K562 (cell line): ENCODE measurements around the gene DNAH9. TPM values are rescaled to one million over a fixed set of nuclear protein-coding genes. Genes with fewer than 3 reads are reported as not detected.

Source experiments
- ATAC-seq: fragments of 200-7000 bp; cut with Tn5 transposase; 3 replicates; pipeline ENCODE4 v1.9.1; 2020; ENCODE audit warnings: moderate library complexity
- BruUV-seq: library from RNA; stranded (reverse); fragments of 400-500 nt; replicated peaks from 2 replicates; lab custom pipeline; 2021; lab: Mats Ljungman, UMichigan
- CTCF ChIA-PET: fragments of 300-600 bp; formaldehyde crosslinking; extraction: SDS; loops from one replicate; lab custom pipeline; 2021; ENCODE audit warnings: low intra/inter-chr PET ratio; lab: Yijun Ruan, JAX
- POLR2A ChIA-PET: fragments of 300-600, 350-650 bp; sonication (Branson Sonifier 250); formaldehyde crosslinking; extraction: SDS; loops from one replicate; lab custom pipeline; 2021; ENCODE audit warnings: antibody characterized with exemption, inconsistent platforms; lab: Yijun Ruan, JAX
- DNase-seq, 4 experiments: peaks; one replicate each; pipeline versions ENCODE4 v3.0.0 to v3.0.0-alpha.2; 2011 to 2018; ENCODE audit warnings: low spot score in 3 of 4, mixed read lengths in 3 of 4; ENCODE audit errors: extremely low read depth in 1 of 4
- FAIRE-seq: peaks from 2 replicates; lab custom pipeline; 2011; peaks lifted over from hg19 to GRCh38; lab: Jason Lieb, UNC
- H2AFZ ChIP-seq: 2 replicates; pipeline ENCODE4 v1.6.0; 2011; ENCODE audit warnings: low read depth, low read length, control low read depth, inconsistent platforms
- H3K27ac ChIP-seq: fragments of 200-600 bp; 3 replicates; pipeline ENCODE4 v1.8.0; 2011; ENCODE audit warnings: low read depth, mild to moderate bottlenecking, control low read depth, inconsistent platforms, low read length, moderate library complexity, mixed read lengths; ENCODE audit errors: extremely low read depth
- H3K27me3 ChIP-seq, 2 experiments: fragments of 300-600 bp in 1 of 2; 2 replicates in 1 of 2; 3 replicates in 1 of 2; pipeline versions ENCODE4 v1.6.0 to v1.8.0; 2011; ENCODE audit warnings: inconsistent platforms in 2 of 2, low read length in 2 of 2, mild to moderate bottlenecking in 1 of 2, mixed read lengths in 1 of 2, moderate library complexity in 1 of 2; ENCODE audit not compliant: control insufficient read depth in 2 of 2, insufficient read depth in 2 of 2
- H3K36me3 ChIP-seq: fragments of 300-600 bp; 3 replicates; pipeline ENCODE4 v1.8.0; 2011; ENCODE audit warnings: mild to moderate bottlenecking, low read length, inconsistent platforms; ENCODE audit not compliant: control insufficient read depth, insufficient read depth
- H3K4me1 ChIP-seq, 2 experiments: fragments of 200-600 bp in 1 of 2; replicated peaks in 1 of 2; 2 replicates in 1 of 2; 3 replicates in 1 of 2; pipeline versions ENCODE4 v1.5.1 to v1.8.0; 2011; ENCODE audit warnings: inconsistent platforms in 2 of 2, low read length in 2 of 2, mild to moderate bottlenecking in 1 of 2, mixed read lengths in 1 of 2, moderate library complexity in 1 of 2; ENCODE audit not compliant: control insufficient read depth in 2 of 2, insufficient read depth in 2 of 2
- H3K4me2 ChIP-seq: 2 replicates; pipeline ENCODE4 v1.6.1; 2011; ENCODE audit warnings: low read length, control low read depth, inconsistent platforms, mixed read lengths; ENCODE audit not compliant: insufficient read depth
- H3K4me3 ChIP-seq: fragments of 200-600 bp; sonication (generic), shearing (Covaris generic); 2 replicates; pipeline ENCODE4 v1.5.1; 2016; ENCODE audit warnings: control low read depth, inconsistent platforms
- H3K79me2 ChIP-seq: fragments of 200-600 bp; 3 replicates; pipeline ENCODE4 v1.8.0; 2011; ENCODE audit warnings: low read length, inconsistent platforms; ENCODE audit not compliant: control insufficient read depth, insufficient read depth
- H3K9ac ChIP-seq, 2 experiments: 2 replicates each; pipeline versions ENCODE4 v1.6.0 to v1.6.1; 2011; ENCODE audit warnings: low read depth in 2 of 2, low read length in 2 of 2, control low read depth in 1 of 2, inconsistent platforms in 1 of 2, mild to moderate bottlenecking in 1 of 2, mixed read lengths in 1 of 2; ENCODE audit not compliant: insufficient read depth in 1 of 2
- H3K9me1 ChIP-seq: one replicate; pipeline ENCODE4 v1.6.0; 2011; ENCODE audit warnings: inconsistent platforms, mild to moderate bottlenecking, low read length, moderate library complexity; ENCODE audit not compliant: control insufficient read depth, insufficient read depth
- H3K9me3 ChIP-seq: replicated peaks from 2 replicates; pipeline ENCODE4 v1.5.1; 2011; ENCODE audit warnings: low read depth, low read length, inconsistent platforms; ENCODE audit not compliant: control insufficient read depth, insufficient read depth
- H4K20me1 ChIP-seq: replicated peaks from 2 replicates; pipeline ENCODE4 v1.6.1; 2011; ENCODE audit warnings: low read length, inconsistent platforms, mixed read lengths; ENCODE audit not compliant: control insufficient read depth, insufficient read depth
- PTBP1 ChIP-seq: fragments of 200-400 bp; formaldehyde crosslinking; IDR thresholded peaks from 2 replicates; pipeline ENCODE4 v1.6.1; 2017; ENCODE audit warnings: low read depth, low read length
- RCOR1 ChIP-seq, 2 experiments: IDR thresholded peaks; 2 replicates each; pipeline ENCODE4 v1.6.1; 2012; ENCODE audit warnings: low read depth in 2 of 2, low read length in 2 of 2, borderline replicate concordance in 1 of 2, improper control_type of control experiment in 1 of 2
- SPI1 ChIP-seq: IDR thresholded peaks from 2 replicates; pipeline ENCODE4 v1.6.1; 2011; ENCODE audit warnings: low read depth, low read length, control low read depth, borderline replicate concordance
- ZC3H8 ChIP-seq: fragments of 450-650 bp; IDR thresholded peaks from 2 replicates; pipeline ENCODE4 v1.6.1; 2017
- ZNF311 ChIP-seq: fragments of 250-450 bp; sonication (Bioruptor Pico); IDR thresholded peaks from 2 replicates; pipeline ENCODE4 v1.4.0; 2020; ENCODE audit warnings: mild to moderate bottlenecking, moderate library complexity
- ZNF347 ChIP-seq: fragments of 450-650 bp; formaldehyde crosslinking; IDR thresholded peaks from 2 replicates; pipeline ENCODE4 v1.4.0; 2020; ENCODE audit warnings: low read depth, mild to moderate bottlenecking, moderate library complexity
- ZNF644 ChIP-seq: fragments of 200-800 bp; sonication (Bioruptor generic); IDR thresholded peaks from 2 replicates; pipeline ENCODE4 v1.6.1; 2016; ENCODE audit warnings: low read depth, missing genetic modification characterization, missing compliant biosample characterization
- ZNF766 ChIP-seq: fragments of 200-800 bp; sonication (Bioruptor generic); conservative IDR thresholded peaks from 2 replicates; pipeline ENCODE4 v1.6.1; 2016; ENCODE audit warnings: missing genetic modification characterization, missing compliant biosample characterization
- ZNF778 ChIP-seq: fragments of 450-650 bp; formaldehyde crosslinking; IDR thresholded peaks from 2 replicates; pipeline ENCODE4 v1.4.0; 2020; ENCODE audit warnings: mild to moderate bottlenecking, moderate library complexity
- WGBS: fragments of 100-300 bp; shearing (Covaris generic); methylation state at CpG from one replicate; pipeline ENCODE4 v1.1.6; 2016; ENCODE audit warnings: low coverage, mixed read lengths; ENCODE audit not compliant: insufficient coverage; ENCODE audit errors: missing lambda C conversion rate; 5-methylcytosine and 5-hydroxymethylcytosine counted together
- in situ Hi-C: fragments of 300-500 bp; cut with MboI; formaldehyde crosslinking; loops from 4 replicates; pipeline ENCODE4 v1.15.0; 2018; ENCODE audit warnings: inconsistent platforms, mixed read lengths
- intact Hi-C: fragments of 100-400 bp; cut with micrococcal nuclease; formaldehyde crosslinking; loops from 2 replicates; pipeline ENCODE4 v1.14.2; 2022
- polyA plus RNA-seq, 8 experiments: library from polyadenylated mRNA; depleted of rRNA in 4 of 8; stranded (reverse) in 5 of 8; unstranded in 3 of 8; fragments of >200 nt; fragmentation: Nextera tagmentation in 2 of 8; fragmentation: Illumina TruSeq in 1 of 8; extraction: Ambion mirVana in 2 of 8; extraction: Trizol in 1 of 8; gene quantifications; 2 replicates each; pipeline versions ENCODE4 v1.2.1 to v1.2.3, GENCODE V29; 2011 to 2014; ENCODE audit warnings: inconsistent platforms in 1 of 8, missing spikeins in 1 of 8
- total RNA-seq, 7 experiments: library from RNA; depleted of rRNA in 6 of 7; stranded (reverse); fragments of >200 nt in 6 of 7; fragmentation: Illumina TruSeq in 2 of 7; extraction: Trizol in 2 of 7; gene quantifications; 2 replicates each; pipeline versions ENCODE4 v1.2.1 to v1.2.3, GENCODE V29; 2011 to 2021; ENCODE audit warnings: low replicate concordance in 1 of 7

Gene DNAH9
- total and polyA plus RNA-seq, 9 of the 15 experiments (the other 6 are each of a cell fraction or from before 2014, with no cell fraction given), result not detected

DNA sequence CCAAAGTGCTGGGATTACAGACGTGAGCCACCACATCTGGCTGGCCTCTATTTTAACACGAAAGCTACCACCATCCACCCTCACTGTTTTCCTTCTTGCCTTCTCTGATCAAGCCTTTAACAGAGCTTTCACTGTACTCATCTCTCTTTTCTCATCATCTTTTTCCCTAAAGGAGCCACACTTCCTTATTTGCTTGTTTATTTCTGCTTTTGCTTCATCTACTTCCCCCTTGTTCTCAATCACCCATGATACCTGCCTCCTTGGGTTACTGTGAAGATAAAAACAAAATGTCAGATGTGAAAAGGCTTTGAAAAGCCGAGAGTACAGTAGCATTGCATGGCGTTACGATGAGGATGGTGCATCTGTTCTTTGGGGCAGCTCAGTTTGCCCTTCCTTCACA, 319.1 kb downstream of the DNAH9 start:
- no peaks in the 10 kb centered on the region for H3K79me2 ChIP-seq
- H3K9ac ChIP-seq, result no peak overlapping the region
- H4K20me1 ChIP-seq, result no peaks in the 10 kb centered on the region
- DNase-seq (no peak), ATAC-seq (no peak), FAIRE-seq (no peak)
- CTCF ChIA-PET, result no interaction called here
- intact Hi-C loops, result no loop called here
- H3K9me1 ChIP-seq, result no peaks in the 10 kb centered on the region
- POLR2A ChIA-PET, result no interaction called here
- no peaks in the 10 kb centered on the region for H3K4me1 ChIP-seq
- no peak overlapping the region for H3K27ac ChIP-seq
- H3K9me3 ChIP-seq, result no peaks in the 10 kb centered on the region
- H3K4me3 ChIP-seq, result no peak overlapping the region
- no TSS peak for BruUV-seq
- TF ChIP-seq SPI1, result peak; percentile 12; the same call in 1 of the 2 replicates
- TF ChIP-seq RCOR1 (IDR thresholded peaks at IDR 0.05; ENCODE audit: borderline replicate concordance in 1 of 2, low read depth in 2 of 2, low read length in 2 of 2), result no peak
- no peaks in the 10 kb centered on the region; a peak in 1 of 5 replicates for H3K27me3 ChIP-seq
- in situ Hi-C loops, result no loop called here
- no peak overlapping the region for H2AFZ ChIP-seq
- 4% methylated on average over 5 of the region's 5 CpGs for WGBS
- H3K4me2 ChIP-seq, result no peak overlapping the region
- H3K36me3 ChIP-seq, result no peaks in the 10 kb centered on the region

DNA sequence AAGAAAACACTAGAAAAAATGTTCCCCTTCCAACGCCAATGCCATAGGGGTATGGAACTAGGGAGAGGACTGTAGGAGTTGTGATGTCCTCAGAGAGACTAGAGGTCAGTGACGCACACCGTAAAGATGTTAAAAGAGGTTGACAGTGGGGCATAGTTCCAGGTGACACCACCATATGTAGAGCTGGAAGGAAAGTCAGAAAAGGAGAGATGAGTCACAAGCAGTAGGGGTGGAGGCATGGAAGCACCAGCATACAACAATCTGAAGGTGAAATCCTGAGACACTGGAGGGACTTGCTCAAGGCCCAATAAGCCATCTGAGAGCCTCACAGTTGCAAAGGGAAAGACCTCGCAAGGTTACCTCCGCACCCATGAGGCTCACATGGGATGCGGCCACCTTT, 323.0 kb downstream of the DNAH9 start:
- Histone ChIP-seq H3K27me3 (peaks cover 0 to 4% of the 10 kb centered on the region in 2 experiments; a peak in 1 of 5 replicates), H4K20me1 (no peaks in the 10 kb centered on the region), H3K36me3 (no peaks in the 10 kb centered on the region), H2AFZ (no peak overlapping the region), H3K79me2 (no peaks in the 10 kb centered on the region), H3K27ac (no peak overlapping the region), H3K4me1 (no peaks in the 10 kb centered on the region; a peak in 2 of 5 replicates), H3K4me3 (no peak overlapping the region), H3K9me3 (no peaks in the 10 kb centered on the region), H3K4me2 (no peak overlapping the region), H3K9ac (no peak overlapping the region), H3K9me1 (no peaks in the 10 kb centered on the region)
- ChIA-PET POLR2A (interaction anchor here (0.6 kb wide), 2 partner anchors 11 to 16 kb away, joined by 3 read pairs; no protein-coding TSS in a partner anchor), CTCF (no interaction called here)
- in situ Hi-C loops, result no loop called here
- FAIRE-seq, result no peak
- 44% methylated on average over 6 of the region's 6 CpGs for WGBS
- ATAC-seq, result no peak
- TF ChIP-seq ZNF644, result no peak
- TF ChIP-seq ZC3H8, result no peak
- no peak for TF ChIP-seq ZNF766
- TF ChIP-seq PTBP1, result no peak
- TF ChIP-seq ZNF778 (CRISPR knock-in tag), result no peak
- TF ChIP-seq ZNF311 (CRISPR knock-in tag), result no peak
- no peak for TF ChIP-seq ZNF347 (CRISPR knock-in tag)
- DNase-seq, result no peak
- BruUV-seq, result no TSS peak
- intact Hi-C loops, result no loop called here
